Measurements from ENCODE around the gene GYS1.
A peak's percentile ranks its signal among the peaks of the same experiment; 100 is the strongest.

The GYS1 gene

DNA sequence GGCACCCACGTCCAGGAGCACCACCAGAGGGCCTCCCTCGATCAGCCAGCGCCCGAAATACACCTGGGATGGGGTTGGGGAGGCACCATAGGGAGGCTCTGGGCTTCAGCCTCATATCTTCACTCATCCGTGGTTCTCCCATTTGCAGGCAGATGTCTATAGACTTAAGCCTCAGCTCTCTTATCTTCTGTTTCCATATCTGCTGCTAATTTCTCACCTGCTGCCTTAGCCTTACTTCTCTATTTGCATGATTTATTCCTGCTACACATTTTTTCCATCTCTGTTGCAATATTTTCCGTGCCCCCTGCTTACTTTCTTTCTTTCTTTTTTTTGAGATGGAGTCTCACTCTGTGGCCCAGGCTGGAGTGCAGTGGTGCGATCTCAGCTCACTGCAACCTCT lies 5.8 kb downstream of the GYS1 start:
- Histone ChIP-seq H3K27me3 (ENCODE audit: insufficient read depth, low read length) (no peaks in the 10 kb centered on the region), H3F3A (ENCODE audit: insufficient read depth, low read length) (no peaks in the 10 kb centered on the region), H3K27ac (ENCODE audit: low read depth, low read length, poor library complexity, severe bottlenecking) (peak overlapping the region; percentile 70), H3K4me3 (ENCODE audit: low read depth, low read length, poor library complexity, severe bottlenecking) (no peak overlapping the region), H2AFZ (ENCODE audit: low read length) (no peak overlapping the region), H3K4me2 (ENCODE audit: low read length) (no peak overlapping the region), H3K79me2 (ENCODE audit: insufficient read depth, low read length) (0 out of 2 replicates have a peak, but pooled peaks cover 4% of the 10 kb centered on the region), H3K9me3 (ENCODE audit: low read length) (no peaks in the 10 kb centered on the region), H3K4me1 (ENCODE audit: insufficient read depth, low read length, severe bottlenecking) (peaks cover 24% of the 10 kb centered on the region), H3K36me3 (ENCODE audit: insufficient read depth, low read length) (peaks cover 46% of the 10 kb centered on the region), H3K9ac (ENCODE audit: low read length) (no peak overlapping the region), H3K9me2 (ENCODE audit: low read depth, low read length) (no peaks in the 10 kb centered on the region), H4K20me1 (ENCODE audit: insufficient read depth, low read length) (no peaks in the 10 kb centered on the region)
- TF ChIP-seq CTCF (IDR thresholded peaks at IDR 0.05; ENCODE audit: low read length), result peak; percentile 27; the same call in 1 of the 2 replicates
- TF ChIP-seq EZH2 (IDR thresholded peaks at IDR 0.05; ENCODE audit: borderline replicate concordance, low read length), result no peak

DNA sequence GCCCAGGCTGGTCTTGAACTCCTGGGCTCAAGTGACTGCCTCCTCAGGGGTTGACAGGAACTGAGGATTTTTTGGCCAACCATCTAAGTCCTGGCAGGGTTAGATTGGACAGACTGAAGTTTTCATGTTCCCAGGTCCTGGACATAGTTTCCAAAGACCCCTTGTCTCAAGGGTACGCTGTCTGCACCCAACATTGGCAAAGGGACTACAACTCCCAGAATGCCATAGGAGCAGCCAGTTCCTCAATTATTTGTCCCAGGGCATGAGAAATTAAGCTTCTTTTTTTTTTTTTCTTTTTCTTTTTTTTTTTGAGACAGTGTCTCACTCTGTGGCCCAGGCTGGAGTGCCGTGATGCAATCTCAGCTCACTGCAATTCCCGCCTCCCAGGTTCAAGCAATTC lies 6.9 kb downstream of the GYS1 start:
- H3K4me1 ChIP-seq (ENCODE audit: insufficient read depth, low read length, severe bottlenecking), result peaks cover 14% of the 10 kb centered on the region
- H4K20me1 ChIP-seq (ENCODE audit: insufficient read depth, low read length), result no peaks in the 10 kb centered on the region
- H3K36me3 ChIP-seq (ENCODE audit: insufficient read depth, low read length), result peaks cover 46% of the 10 kb centered on the region
- no peak overlapping the region for H3K4me2 ChIP-seq (ENCODE audit: low read length)
- no peak for TF ChIP-seq CTCF (IDR thresholded peaks at IDR 0.05; ENCODE audit: low read length)
- TF ChIP-seq EZH2 (IDR thresholded peaks at IDR 0.05; ENCODE audit: borderline replicate concordance, low read length), result no peak
- H3F3A ChIP-seq (ENCODE audit: insufficient read depth, low read length), result no peaks in the 10 kb centered on the region
- H3K27ac ChIP-seq (ENCODE audit: low read depth, low read length, poor library complexity, severe bottlenecking), result no peak overlapping the region
- H3K79me2 ChIP-seq (ENCODE audit: insufficient read depth, low read length), result no peaks in the 10 kb centered on the region
- H3K27me3 ChIP-seq (ENCODE audit: insufficient read depth, low read length), result no peaks in the 10 kb centered on the region
- no peak overlapping the region for H2AFZ ChIP-seq (ENCODE audit: low read length)
- no peaks in the 10 kb centered on the region for H3K9me3 ChIP-seq (ENCODE audit: low read length)
- no peak overlapping the region for H3K9ac ChIP-seq (ENCODE audit: low read length)
- no peak overlapping the region for H3K4me3 ChIP-seq (ENCODE audit: low read depth, low read length, poor library complexity, severe bottlenecking)
- H3K9me2 ChIP-seq (ENCODE audit: low read depth, low read length), result no peaks in the 10 kb centered on the region

DNA sequence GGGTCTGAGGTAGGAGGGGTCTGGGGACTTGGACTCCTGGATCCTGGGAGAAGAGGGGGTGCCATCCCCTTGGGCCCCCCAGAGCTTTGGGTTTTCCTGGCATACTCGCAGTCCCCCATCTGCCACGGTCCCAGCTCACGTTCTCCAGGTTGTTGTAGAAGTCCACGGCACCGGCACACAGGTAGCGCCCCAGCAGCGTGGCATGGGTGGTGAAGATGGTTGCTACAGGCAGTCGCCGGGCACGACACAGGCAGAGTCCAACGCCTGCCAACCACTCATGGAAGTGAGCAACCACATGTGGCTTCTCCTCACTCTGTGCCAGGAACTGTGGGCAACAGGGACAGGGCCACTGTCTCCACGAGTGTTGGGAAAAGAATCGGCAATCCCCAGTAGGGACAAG lies 7.4 kb downstream of the GYS1 start:
- Histone ChIP-seq H3K4me1 (ENCODE audit: insufficient read depth, low read length, severe bottlenecking) (peaks cover 14% of the 10 kb centered on the region), H3K27ac (ENCODE audit: low read depth, low read length, poor library complexity, severe bottlenecking) (no peak overlapping the region), H2AFZ (ENCODE audit: low read length) (no peak overlapping the region), H4K20me1 (ENCODE audit: insufficient read depth, low read length) (no peaks in the 10 kb centered on the region), H3K4me2 (ENCODE audit: low read length) (no peak overlapping the region), H3K36me3 (ENCODE audit: insufficient read depth, low read length) (peaks cover 46% of the 10 kb centered on the region), H3K4me3 (ENCODE audit: low read depth, low read length, poor library complexity, severe bottlenecking) (no peak overlapping the region), H3K27me3 (ENCODE audit: insufficient read depth, low read length) (no peaks in the 10 kb centered on the region), H3K9me2 (ENCODE audit: low read depth, low read length) (no peaks in the 10 kb centered on the region), H3F3A (ENCODE audit: insufficient read depth, low read length) (no peaks in the 10 kb centered on the region), H3K79me2 (ENCODE audit: insufficient read depth, low read length) (no peaks in the 10 kb centered on the region), H3K9ac (ENCODE audit: low read length) (no peak overlapping the region), H3K9me3 (ENCODE audit: low read length) (no peaks in the 10 kb centered on the region)
- no peak for TF ChIP-seq EZH2 (IDR thresholded peaks at IDR 0.05; ENCODE audit: borderline replicate concordance, low read length)

DNA sequence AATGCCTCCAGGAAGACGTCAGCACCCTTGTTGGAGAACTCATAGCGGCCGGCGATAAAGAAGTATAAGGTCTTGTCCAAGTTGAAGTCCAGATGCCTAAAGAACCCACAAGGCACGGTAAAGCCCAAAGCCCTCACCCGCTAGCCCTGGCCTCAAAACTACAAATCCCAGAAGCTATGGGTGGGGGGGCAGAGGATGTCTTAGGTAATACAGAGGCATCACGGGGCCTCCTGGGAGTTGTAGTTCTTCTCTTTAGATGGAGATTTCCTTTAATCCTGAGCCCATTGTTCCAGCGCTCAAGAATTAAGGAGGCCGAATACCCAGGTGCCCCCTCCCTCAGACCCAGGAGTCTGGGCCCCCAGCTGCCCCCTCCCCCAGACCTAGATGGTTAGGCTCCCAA lies 10.8 kb downstream of the GYS1 start:
- no peaks in the 10 kb centered on the region for H3K27me3 ChIP-seq (ENCODE audit: insufficient read depth, low read length)
- no peaks in the 10 kb centered on the region for H3K79me2 ChIP-seq (ENCODE audit: insufficient read depth, low read length)
- no peaks in the 10 kb centered on the region for H3K9me2 ChIP-seq (ENCODE audit: low read depth, low read length)
- no peaks in the 10 kb centered on the region for H3F3A ChIP-seq (ENCODE audit: insufficient read depth, low read length)
- peaks cover 42% of the 10 kb centered on the region for H3K36me3 ChIP-seq (ENCODE audit: insufficient read depth, low read length)
- H3K9ac ChIP-seq (ENCODE audit: low read length), result no peak overlapping the region
- no peaks in the 10 kb centered on the region for H3K9me3 ChIP-seq (ENCODE audit: low read length)
- TF ChIP-seq EZH2 (IDR thresholded peaks at IDR 0.05; ENCODE audit: borderline replicate concordance, low read length), result no peak
- no peak for TF ChIP-seq CTCF (IDR thresholded peaks at IDR 0.05; ENCODE audit: low read length)
- no peak overlapping the region for H3K27ac ChIP-seq (ENCODE audit: low read depth, low read length, poor library complexity, severe bottlenecking)
- no peak overlapping the region for H2AFZ ChIP-seq (ENCODE audit: low read length)
- H4K20me1 ChIP-seq (ENCODE audit: insufficient read depth, low read length), result no peaks in the 10 kb centered on the region
- no peak overlapping the region for H3K4me2 ChIP-seq (ENCODE audit: low read length)
- peaks cover 6% of the 10 kb centered on the region for H3K4me1 ChIP-seq (ENCODE audit: insufficient read depth, low read length, severe bottlenecking)
- H3K4me3 ChIP-seq (ENCODE audit: low read depth, low read length, poor library complexity, severe bottlenecking), result no peak overlapping the region
